Activated CD8-positive, alpha-beta memory T cell treated with anti-CD3 and anti-CD28 coated beads for 4 hours (primary cell): ENCODE results near the gene SLC25A38.

Experiments used
- DNase-seq, 2 donors: peaks; one replicate each; pipeline ENCODE4 v3.0.0-alpha.2; 2020; ENCODE audit warnings: low read depth in 2 of 2

Gene SLC25A38

GRCh38 chr3:39433642-39434041 lies 50.5 kb downstream of the SLC25A38 start:
- DNase-seq: no peak

- no peak for DNase-seq
Observed at GRCh38 chr3:39434574-39434973, 51.4 kb downstream of the SLC25A38 start.

DNA sequence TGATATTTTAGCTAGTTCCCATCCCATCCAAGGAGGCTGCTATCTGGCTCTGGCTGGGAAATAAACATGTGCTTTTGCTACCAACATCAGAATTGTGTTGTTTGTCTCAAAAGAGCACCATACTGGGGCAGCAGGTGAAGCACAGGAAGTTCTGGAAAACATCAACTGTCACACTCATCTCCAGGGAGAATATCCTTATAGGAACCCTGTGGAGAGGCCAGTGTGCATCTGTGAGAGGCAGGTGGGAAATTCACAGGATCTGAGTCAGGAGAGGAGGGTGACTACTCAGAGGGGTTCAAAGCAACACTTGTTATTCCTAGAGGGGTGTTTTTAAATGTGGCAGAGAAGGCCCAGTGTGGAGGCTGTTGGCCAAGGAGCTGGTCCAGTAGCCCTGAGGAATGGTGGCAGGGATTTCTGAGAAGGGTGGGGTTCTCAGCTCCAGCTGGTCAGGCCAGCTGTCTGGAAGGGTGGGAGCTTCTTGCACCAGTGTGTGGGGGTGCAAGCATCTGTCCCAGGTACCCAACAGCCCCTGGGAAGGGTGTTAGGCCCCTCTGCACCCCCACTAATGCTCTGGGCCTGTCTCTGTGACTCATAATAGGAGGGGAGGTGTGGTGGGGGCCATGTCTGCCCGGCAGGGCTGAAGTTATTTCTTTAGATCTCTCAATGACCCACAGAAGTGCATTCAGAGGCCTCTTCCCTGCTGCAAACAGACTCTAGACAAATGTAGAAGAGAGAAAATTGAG lies 52.0 kb downstream of the SLC25A38 start:
- no peak for DNase-seq

DNA sequence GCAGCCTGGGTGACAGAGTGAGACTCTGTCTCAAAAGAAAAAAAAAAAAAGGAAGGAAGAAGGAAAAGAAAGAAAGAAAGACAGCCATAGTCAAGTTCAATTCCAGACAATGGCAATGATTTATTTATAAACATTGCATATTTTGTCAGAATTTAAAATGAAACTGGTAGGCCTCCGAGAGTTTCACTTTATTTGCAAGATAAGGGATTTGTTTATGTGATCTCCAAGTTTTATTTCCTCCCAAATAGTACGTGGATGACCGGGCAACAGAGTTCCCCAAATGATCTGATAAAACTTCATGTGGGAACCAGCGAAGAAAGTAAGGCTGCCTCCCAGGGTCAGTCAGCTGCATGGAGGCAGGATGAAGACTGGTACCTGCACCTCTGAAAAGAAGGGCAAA lies 55.7 kb downstream of the SLC25A38 start:
- no peak for DNase-seq

GRCh38 chr3:39440316-39440715 lies 57.1 kb downstream of the SLC25A38 start:
- no peak for DNase-seq

- no peak for DNase-seq
Observed at GRCh38 chr3:39443530-39443929, 60.4 kb downstream of the SLC25A38 start.

- no peak for DNase-seq
Observed at GRCh38 chr3:39445927-39446326, 62.8 kb downstream of the SLC25A38 start.

DNA sequence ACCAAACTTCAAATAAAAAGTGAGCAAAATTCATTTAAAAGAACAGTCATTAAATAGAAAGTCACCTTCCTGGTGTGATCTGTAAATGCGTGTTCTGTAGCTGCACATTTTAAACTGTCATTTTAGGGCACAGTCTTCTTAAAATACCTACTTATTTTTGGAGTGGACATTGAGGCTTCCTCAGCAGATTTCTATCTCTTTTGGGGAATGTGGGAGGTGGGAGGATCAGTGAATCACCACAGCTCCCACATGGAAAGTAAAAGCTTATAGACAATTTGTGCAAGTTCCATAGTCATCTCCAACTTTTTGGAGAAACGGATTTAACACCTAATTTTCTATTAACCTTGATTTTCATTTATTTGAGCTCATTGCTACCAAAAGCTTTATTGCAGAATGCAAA lies 63.3 kb downstream of the SLC25A38 start:
- DNase-seq: no peak
